BLaER1 treated with 17β-estradiol and CSF1 and Interleukin-3, amounts not matched to agents 10 nM and 100 nM (cell line): ENCODE data around the gene ZNF587.
"Not testable (repeated sequence)": the region's sequence is repeated elsewhere in the genome, so short reads cannot be mapped to it uniquely, and the experiment has no call there.

Source experiments
- H3K27ac ChIP-seq, 11 experiments: shearing (Covaris generic); formaldehyde crosslinking; 2 replicates each; pipeline ENCODE4 v1.8.1; 2022
- H3K27me3 ChIP-seq, 11 experiments: shearing (Covaris generic); formaldehyde crosslinking; 2 replicates each; pipeline ENCODE4 v1.8.1; 2022
- H3K36me3 ChIP-seq, 11 experiments: shearing (Covaris generic); formaldehyde crosslinking; 2 replicates each; pipeline ENCODE4 v1.8.1; 2022
- H3K4me1 ChIP-seq, 10 experiments: shearing (Covaris generic); formaldehyde crosslinking; 2 replicates each; pipeline ENCODE4 v1.8.1; 2022
- H3K4me2 ChIP-seq, 11 experiments: shearing (Covaris generic); formaldehyde crosslinking; 2 replicates each; pipeline ENCODE4 v1.8.1; 2022
- H3K4me3 ChIP-seq, 10 experiments: shearing (Covaris generic); formaldehyde crosslinking; 2 replicates each; pipeline ENCODE4 v1.8.1; 2022
- H3K9ac ChIP-seq, 11 experiments: shearing (Covaris generic); formaldehyde crosslinking; 2 replicates each; pipeline ENCODE4 v1.8.1; 2022
- H3K9me3 ChIP-seq, 11 experiments: shearing (Covaris generic); formaldehyde crosslinking; replicated peaks in 1 of 11; 2 replicates each; pipeline ENCODE4 v1.8.1; 2022
- H4K20me1 ChIP-seq, 11 experiments: shearing (Covaris generic); formaldehyde crosslinking; 2 replicates each; pipeline ENCODE4 v1.8.1; 2022
- Cebpa-rat ChIP-seq, 11 experiments: shearing (Covaris generic); IDR thresholded peaks; 2 replicates each; pipeline ENCODE4 v1.8.1; 2022

Gene ZNF587

DNA sequence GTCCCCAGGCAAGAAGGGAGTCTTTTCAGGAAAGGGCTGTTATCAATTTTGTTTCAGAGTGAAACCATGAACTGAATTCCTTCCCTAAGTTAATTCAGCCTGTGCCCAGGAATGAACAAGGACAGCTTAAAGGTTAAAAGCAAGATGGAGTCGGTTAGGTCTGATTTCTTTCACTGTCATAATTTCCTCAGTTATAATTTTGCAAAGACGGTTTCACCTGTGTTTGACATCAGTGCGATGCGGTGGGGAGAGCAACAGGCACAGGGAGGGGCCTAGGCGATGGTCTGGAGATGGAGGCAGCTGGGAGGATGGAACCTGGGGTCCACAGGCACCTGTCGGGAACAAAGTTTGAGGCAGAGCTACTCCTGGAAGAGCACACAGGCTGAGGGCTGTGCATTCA is 29.1 kb upstream of the ZNF587 start:
- Histone ChIP-seq H3K36me3 (peaks cover 9 to 51% (median 41%) of the 10 kb centered on the region in 11 experiments), H3K27me3 (no peaks in the 10 kb centered on the region), H3K9me3 (no peaks in the 10 kb centered on the region), H3K4me3 (peak overlapping the region; percentile 84 to 99 (median 94)), H3K27ac (peak overlapping the region in 10 of 11 experiments; percentile 41 to 90 (median 86); a peak in 18 of 22 replicates), H3K4me2 (peak overlapping the region; percentile 84 to 95 (median 92)), H3K9ac (peak overlapping the region; percentile 85 to 96 (median 92)), H3K4me1 (peaks cover 23 to 34% (median 24%) of the 10 kb centered on the region in 10 experiments), H4K20me1 (peaks cover 0 to 57% (median 47%) of the 10 kb centered on the region in 11 experiments; a peak in 18 of 22 replicates)
- no peak for TF ChIP-seq Cebpa-rat (IDR thresholded peaks at IDR 0.05)

- Histone ChIP-seq H3K4me1 (peaks cover 23 to 34% (median 24%) of the 10 kb centered on the region in 10 experiments), H3K9ac (peak overlapping the region; percentile 85 to 96 (median 92); a peak in 14 of 22 replicates), H3K36me3 (peaks cover 10 to 56% (median 46%) of the 10 kb centered on the region in 11 experiments), H3K4me2 (peak overlapping the region; percentile 84 to 95 (median 92)), H3K4me3 (peak overlapping the region in 9 of 10 experiments; percentile 88 to 99 (median 95); a peak in 17 of 20 replicates), H4K20me1 (peaks cover 0 to 62% (median 52%) of the 10 kb centered on the region in 11 experiments; a peak in 18 of 22 replicates)
- not testable (repeated sequence) for H3K27ac ChIP-seq, H3K27me3 ChIP-seq, H3K9me3 ChIP-seq
Measured at GRCh38 chr19:57821095-57821494, 28.6 kb upstream of the ZNF587 start.

- not testable (repeated sequence) for H3K9me3 ChIP-seq, H3K27me3 ChIP-seq, H3K27ac ChIP-seq, H3K9ac ChIP-seq, H3K4me3 ChIP-seq
- H3K36me3 ChIP-seq: peaks cover 13 to 60% (median 49%) of the 10 kb centered on the region in 11 experiments
- peaks cover 0 to 66% (median 56%) of the 10 kb centered on the region in 11 experiments; a peak in 18 of 22 replicates for H4K20me1 ChIP-seq
- H3K4me1 ChIP-seq: peaks cover 23 to 34% (median 24%) of the 10 kb centered on the region in 10 experiments
- H3K4me2 ChIP-seq: peak overlapping the region in 4 of 11 experiments; percentile 0 to 24 (median 8); a peak in 3 of 22 replicates
Measured at GRCh38 chr19:57821501-57821900, 28.2 kb upstream of the ZNF587 start.

DNA sequence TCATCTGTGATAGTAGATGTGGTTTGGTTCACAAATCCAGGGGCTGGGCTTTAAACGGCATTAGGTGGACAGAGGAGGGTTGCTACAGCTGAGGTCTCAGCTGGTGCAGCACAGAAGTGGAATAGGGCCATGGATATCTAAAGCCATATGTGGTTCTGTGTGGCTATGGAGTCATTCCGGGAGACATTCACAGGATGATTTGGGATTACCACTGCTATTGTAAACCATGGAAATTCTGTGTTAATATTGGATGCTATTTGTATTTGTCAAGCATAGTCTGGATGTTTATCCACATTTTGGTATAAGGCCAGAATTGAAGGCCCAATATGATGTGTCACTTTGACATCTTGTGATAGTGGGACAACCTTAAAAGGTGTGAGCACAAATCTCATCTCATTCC is 26.5 kb upstream of the ZNF587 start:
- not testable (repeated sequence) for H3K27ac ChIP-seq, H3K4me3 ChIP-seq, H3K9me3 ChIP-seq, H3K4me2 ChIP-seq, H3K9ac ChIP-seq, H3K27me3 ChIP-seq
- H3K4me1 ChIP-seq: peaks cover 18 to 28% (median 20%) of the 10 kb centered on the region in 10 experiments
- H4K20me1 ChIP-seq: peaks cover 0 to 81% (median 67%) of the 10 kb centered on the region in 11 experiments; a peak in 18 of 22 replicates
- H3K36me3 ChIP-seq: peaks cover 22 to 75% (median 61%) of the 10 kb centered on the region in 11 experiments

GRCh38 chr19:57823608-57824007 is 26.1 kb upstream of the ZNF587 start:
- not testable (repeated sequence) for H3K4me2 ChIP-seq, H3K9ac ChIP-seq, H3K27me3 ChIP-seq, H3K9me3 ChIP-seq, H3K4me3 ChIP-seq, H3K27ac ChIP-seq
- Histone ChIP-seq H3K4me1 (peaks cover 13 to 24% (median 15%) of the 10 kb centered on the region in 10 experiments), H3K36me3 (peaks cover 23 to 79% (median 66%) of the 10 kb centered on the region in 11 experiments), H4K20me1 (peaks cover 0 to 85% (median 71%) of the 10 kb centered on the region in 11 experiments; a peak in 18 of 22 replicates)

DNA sequence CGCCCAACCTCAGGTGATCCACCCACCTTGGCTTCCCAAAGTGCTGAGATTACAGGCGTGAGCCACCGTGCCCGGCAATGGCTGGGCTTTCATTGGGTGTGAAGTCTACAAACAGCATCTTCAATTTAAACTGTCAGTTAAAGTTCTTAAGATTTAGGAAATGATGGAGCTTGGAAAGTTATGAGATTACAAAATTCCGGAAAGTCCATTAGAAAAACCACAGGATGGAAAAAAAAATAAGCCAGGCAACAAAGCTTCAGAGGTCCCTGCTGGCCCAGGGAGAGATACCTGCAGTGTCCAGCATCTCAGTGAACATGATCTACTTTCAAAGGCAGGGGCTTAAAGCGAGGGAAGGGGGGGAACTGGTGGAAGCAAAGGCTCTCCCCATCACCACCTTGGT is 24.1 kb upstream of the ZNF587 start:
- Histone ChIP-seq H3K36me3 (peaks cover 29 to 98% (median 85%) of the 10 kb centered on the region in 11 experiments), H4K20me1 (peaks cover 0 to 98% (median 82%) of the 10 kb centered on the region in 11 experiments; a peak in 19 of 22 replicates), H3K27me3 (no peaks in the 10 kb centered on the region), H3K27ac (no peak overlapping the region), H3K4me1 (peaks cover 5 to 18% (median 7%) of the 10 kb centered on the region in 10 experiments), H3K4me2 (no peak overlapping the region), H3K4me3 (no peak overlapping the region), H3K9ac (no peak overlapping the region), H3K9me3 (peaks cover 0 to 16% (median 5%) of the 10 kb centered on the region in 11 experiments; a peak in 8 of 22 replicates)
- no peak for TF ChIP-seq Cebpa-rat (IDR thresholded peaks at IDR 0.05)

DNA sequence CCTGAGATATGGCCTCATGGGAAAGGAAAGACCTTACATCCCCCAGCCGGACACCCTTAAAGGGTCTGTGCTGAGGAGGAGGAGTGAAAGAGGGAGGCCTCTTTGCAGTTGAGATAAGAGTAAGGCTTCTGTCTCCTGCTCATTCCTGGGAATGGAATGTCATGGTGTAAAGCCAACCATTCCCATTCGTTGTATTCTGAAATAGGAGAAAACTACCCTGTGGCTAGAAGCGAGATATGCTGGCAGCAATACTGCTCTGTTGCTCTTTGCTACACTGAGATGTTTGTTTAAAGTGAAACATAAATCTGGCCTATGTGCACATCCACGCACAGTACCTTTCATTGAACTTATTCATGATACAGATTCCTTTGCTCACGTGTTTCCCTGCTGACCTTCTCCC is 20.3 kb upstream of the ZNF587 start:
- H3K27me3 ChIP-seq: no peaks in the 10 kb centered on the region
- H3K27ac ChIP-seq: no peak overlapping the region
- peaks cover 0 to 87% (median 70%) of the 10 kb centered on the region in 11 experiments; a peak in 18 of 22 replicates for H4K20me1 ChIP-seq
- no peak overlapping the region for H3K9ac ChIP-seq
- no peaks in the 10 kb centered on the region; a peak in 1 of 20 replicates for H3K4me1 ChIP-seq
- H3K36me3 ChIP-seq: peaks cover 29 to 85% (median 79%) of the 10 kb centered on the region in 11 experiments
- TF ChIP-seq Cebpa-rat (IDR thresholded peaks at IDR 0.05): no peak
- H3K9me3 ChIP-seq: peaks cover 0 to 16% (median 5%) of the 10 kb centered on the region in 11 experiments; a peak in 8 of 22 replicates
- no peak overlapping the region for H3K4me2 ChIP-seq
- no peak overlapping the region for H3K4me3 ChIP-seq

DNA sequence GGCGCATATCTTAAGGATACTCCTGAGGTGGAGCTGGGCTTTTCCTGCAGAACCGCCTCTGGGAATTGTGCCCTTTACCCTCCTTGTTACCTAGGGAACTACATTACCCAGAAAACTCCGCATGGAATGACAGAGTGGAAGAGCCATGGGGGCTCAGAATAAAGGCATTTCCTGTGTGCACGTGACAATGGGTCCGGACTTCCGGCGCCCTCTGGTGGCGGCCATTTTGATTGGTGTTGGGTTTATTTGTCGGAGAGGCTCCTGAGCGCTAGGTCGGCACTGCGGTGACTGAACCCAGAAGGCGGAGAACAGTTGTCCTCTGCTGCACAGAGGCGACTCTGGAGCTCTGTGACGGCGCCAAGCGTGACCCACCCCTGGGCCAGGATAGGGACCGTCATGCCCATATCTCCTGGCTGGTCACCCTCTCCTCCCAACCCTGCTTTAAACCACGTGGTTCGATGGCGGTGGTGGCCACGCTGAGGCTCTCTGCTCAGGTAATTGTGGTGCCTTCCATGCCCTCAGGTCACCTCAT is 19.5 kb upstream of the ZNF587 start, which contains the start of gene ZNF587B:
TSS of gene ZNF587B (plus strand) at position 229 of the 532 bp plus-strand sequence. CDS start at position 459, 230 bp downstream.
- no peak within 1 kb of the TSS for H3K9ac ChIP-seq
- H3K4me2 ChIP-seq: no peak within 1 kb of the TSS
- peaks cover 25 to 77% (median 71%) of the 10 kb centered on the region in 11 experiments for H3K36me3 ChIP-seq
- peaks cover 0 to 79% (median 62%) of the 10 kb centered on the region in 11 experiments; a peak in 17 of 22 replicates for H4K20me1 ChIP-seq
- H3K9me3 ChIP-seq: peaks cover 0 to 16% (median 5%) of the 10 kb centered on the region in 11 experiments; a peak in 8 of 22 replicates
- no peaks in the 10 kb centered on the region for H3K27me3 ChIP-seq
- H3K4me1 ChIP-seq: no peaks in the 10 kb centered on the region; a peak in 1 of 20 replicates
- no peak for TF ChIP-seq Cebpa-rat (IDR thresholded peaks at IDR 0.05)
- no peak within 1 kb of the TSS for H3K27ac ChIP-seq
- H3K4me3 ChIP-seq: no peak within 1 kb of the TSS

DNA sequence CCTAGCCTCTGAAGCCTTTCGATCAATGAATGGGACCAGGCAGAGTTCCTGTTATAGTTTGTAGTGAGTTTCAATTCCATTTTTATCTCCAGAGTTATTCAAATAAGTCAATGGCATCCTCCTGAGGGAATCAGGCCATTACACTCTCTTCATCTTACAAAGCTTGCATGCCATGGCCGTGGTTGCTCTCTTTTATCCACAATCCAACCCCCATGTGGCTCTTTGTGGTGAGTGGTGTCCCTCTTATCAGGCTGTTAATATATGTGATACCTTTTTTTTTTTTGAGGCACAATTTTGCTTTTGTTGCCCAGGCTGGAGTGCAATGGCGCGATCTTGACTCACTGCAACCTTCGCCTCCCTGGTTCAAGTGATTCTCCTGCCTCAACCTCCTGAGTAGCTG is 12.7 kb upstream of the ZNF587 start:
- not testable (repeated sequence) for H3K9me3 ChIP-seq, H3K27ac ChIP-seq, H3K9ac ChIP-seq, H3K27me3 ChIP-seq, H3K4me3 ChIP-seq
- peaks cover 0 to 73% (median 60%) of the 10 kb centered on the region in 11 experiments; a peak in 20 of 22 replicates for H4K20me1 ChIP-seq
- peaks cover 22 to 68% (median 57%) of the 10 kb centered on the region in 11 experiments for H3K36me3 ChIP-seq
- H3K4me2 ChIP-seq: peak overlapping the region in 6 of 11 experiments; percentile 0 to 36 (median 20); a peak in 3 of 22 replicates
- peaks cover 0 to 17% (median 9%) of the 10 kb centered on the region in 10 experiments; a peak in 9 of 20 replicates for H3K4me1 ChIP-seq

DNA sequence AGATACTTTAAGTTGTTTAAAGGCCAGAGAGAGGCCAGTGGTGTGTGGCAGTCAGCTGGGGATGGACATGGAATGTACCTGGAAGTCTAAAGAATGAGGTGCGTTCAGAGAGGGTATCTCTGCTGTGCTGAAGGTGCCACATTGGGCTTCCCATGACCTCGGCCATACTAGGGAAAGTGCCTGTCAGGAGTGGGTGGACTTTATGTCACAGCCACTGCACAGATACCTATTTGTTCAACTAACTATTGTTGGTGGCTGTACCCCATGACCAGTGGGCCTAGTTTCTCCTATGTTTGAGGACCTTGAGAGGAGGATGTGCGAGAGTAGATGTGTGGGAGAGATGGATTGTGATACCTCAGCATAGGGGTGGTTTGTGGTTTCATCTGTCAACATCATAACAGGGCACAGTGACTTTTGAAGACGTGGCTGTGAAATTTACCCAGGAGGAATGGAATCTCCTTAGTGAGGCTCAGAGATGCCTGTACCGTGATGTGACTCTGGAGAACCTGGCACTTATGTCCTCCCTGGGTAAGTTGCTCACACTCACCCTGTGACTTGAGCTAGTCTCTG is 11.0 kb upstream of the ZNF587 start:
- peaks cover 38 to 76% (median 66%) of the 10 kb centered on the region in 11 experiments for H3K36me3 ChIP-seq
- not testable (repeated sequence) for H3K9ac ChIP-seq, H3K4me2 ChIP-seq, H3K27ac ChIP-seq, H3K9me3 ChIP-seq, H3K27me3 ChIP-seq, H3K4me3 ChIP-seq
- H3K4me1 ChIP-seq: peaks cover 0 to 17% (median 9%) of the 10 kb centered on the region in 10 experiments; a peak in 9 of 20 replicates
- peaks cover 0 to 81% (median 67%) of the 10 kb centered on the region in 11 experiments; a peak in 20 of 22 replicates for H4K20me1 ChIP-seq
